ENCODE measurements around the gene NAA20. TPM values are rescaled to one million over a fixed set of nuclear protein-coding genes. Genes with fewer than 3 reads are reported as not detected.

The NAA20 gene
- total and polyA plus RNA-seq, 2 of the 4 experiments (the other 2 are of a cell fraction), result 35.7 to 58.8 TPM

DNA sequence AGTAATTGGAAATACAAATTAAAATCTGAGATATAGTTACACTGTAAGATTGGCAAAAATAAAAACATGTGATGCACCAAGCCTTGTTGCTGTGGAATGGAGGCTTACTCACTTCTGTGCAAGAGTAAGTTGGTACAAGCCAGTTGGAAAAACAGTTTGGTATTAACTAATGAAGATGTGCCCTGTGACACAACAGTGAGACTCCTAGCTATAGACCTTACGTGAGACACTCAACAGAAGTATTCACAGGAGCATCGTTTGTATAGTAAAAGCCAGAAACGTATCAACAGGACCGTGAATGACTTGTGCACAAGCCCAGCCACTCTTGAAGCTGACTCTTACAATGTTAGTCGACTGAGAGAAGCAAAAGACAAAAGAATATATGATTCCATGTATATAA is 14.6 kb downstream of the NAA20 start:
- no peak overlapping the region for H2AK5ac ChIP-seq (ENCODE audit: low read depth, low read length)
- BruUV-seq (replicated peaks), result no TSS peak
- H3K4me3 ChIP-seq (ENCODE audit: insufficient read depth, low read depth, low read length), result no peak overlapping the region
- TF ChIP-seq RAD21 (IDR thresholded peaks at IDR 0.05; ENCODE audit: low read length), result no peak
- no peak for TF ChIP-seq SMC3 (IDR thresholded peaks at IDR 0.05; ENCODE audit: low read depth, low read length)
- no peaks in the 10 kb centered on the region; the same call in 1 of the 2 replicates for H3K9me1 ChIP-seq (ENCODE audit: insufficient read depth, low read length)
- 100% methylated on average over 1 of the region's 5 CpGs; no CpG with 5 or more reads in 1 of the 2 experiments for WGBS, 2 experiments (ENCODE audit: extremely low coverage in 2 of 2, insufficient read length in 1 of 2)
- H4K20me1 ChIP-seq (ENCODE audit: insufficient read depth, low read length), result no peaks in the 10 kb centered on the region
- in situ Hi-C loops (cut with MboI; ENCODE audit: low sequenced_read_pairs) (loop anchor here (25.0 kb wide), 1 partner anchor 1494 kb away; no protein-coding TSS in a partner anchor), intact Hi-C loops (cut with micrococcal nuclease) (no loop called here), dilution Hi-C loops (cut with HindIII; ENCODE audit: low sequenced_read_pairs, unreplicated experiment) (no loop called here)
- no peak overlapping the region for H3K9ac ChIP-seq (ENCODE audit: low read depth, low read length)
- ChIA-PET POLR2A (ENCODE audit: unreplicated experiment) (no interaction called here), CTCF (no interaction called here)
- H3K56ac ChIP-seq (ENCODE audit: extremely low read depth, insufficient read depth, low read length), result no peak overlapping the region
- no peak overlapping the region for H3K27ac ChIP-seq (ENCODE audit: insufficient read depth, low read length)
- no peaks in the 10 kb centered on the region for H3K4me1 ChIP-seq (ENCODE audit: control insufficient read depth, insufficient read depth, low read length)
- no peak overlapping the region for H2BK20ac ChIP-seq (ENCODE audit: low read depth, low read length)
- no peak overlapping the region for H2BK5ac ChIP-seq (ENCODE audit: low read depth, low read length, poor library complexity, severe bottlenecking)
- H3K79me1 ChIP-seq (ENCODE audit: low read depth in 1 of 2, low read length in 2 of 2), result peaks cover 18 to 23% of the 10 kb centered on the region in 2 experiments
- H4K91ac ChIP-seq (ENCODE audit: insufficient read depth, low read depth, low read length), result no peak overlapping the region
- no peak for DNase-seq
- no peak overlapping the region for H2BK120ac ChIP-seq (ENCODE audit: low read depth, low read length)
- no peak overlapping the region for H2BK15ac ChIP-seq (ENCODE audit: low read depth, low read length)
- no peak overlapping the region for H2AFZ ChIP-seq (replicated peaks; ENCODE audit: low read length, poor library complexity)
- H3K4me2 ChIP-seq (ENCODE audit: low read depth, low read length), result no peak overlapping the region
- no peak overlapping the region for H3K14ac ChIP-seq (replicated peaks; ENCODE audit: low read depth, low read length)
- H3K27me3 ChIP-seq (ENCODE audit: control insufficient read depth, insufficient read depth, low read length), result no peaks in the 10 kb centered on the region
- H3K18ac ChIP-seq (ENCODE audit: low read depth, low read length), result no peak overlapping the region
- no peak overlapping the region for H3K4ac ChIP-seq (ENCODE audit: low read depth, low read length)
- no peak overlapping the region for H2AK9ac ChIP-seq (replicated peaks; ENCODE audit: low read depth, low read length, poor library complexity)
- no peaks in the 10 kb centered on the region for H3K9me3 ChIP-seq (ENCODE audit: control insufficient read depth, insufficient read depth, low read length)
- no peak overlapping the region for H4K8ac ChIP-seq (ENCODE audit: low read depth in 2 of 2, low read length in 2 of 2)
- no peak overlapping the region for H4K5ac ChIP-seq (ENCODE audit: low read depth, low read length)
- no peak overlapping the region for H3K23ac ChIP-seq (ENCODE audit: low read depth, low read length)
- ATAC-seq (ENCODE audit: low read depth), result no peak
- H3K36me3 ChIP-seq (ENCODE audit: control insufficient read depth, insufficient read depth, low read length), result peaks cover 27% of the 10 kb centered on the region
